Ascending aorta (tissue), 2 donors: ENCODE measurements around the gene ARHGAP26. TPM values are rescaled to one million over a fixed set of nuclear protein-coding genes. Genes with fewer than 3 reads are reported as not detected.
A peak's percentile ranks its signal among the peaks of the same experiment; 100 is the strongest.

Source experiments
- DNase-seq, 2 donors: peaks; one replicate each; pipeline ENCODE4 v3.0.0-alpha.2; 2019; ENCODE audit warnings: low spot score in 2 of 2
- H3K27ac ChIP-seq, 2 donors: fragments of 200-600 bp; sonication (generic); one replicate each; pipeline ENCODE4 v1.5.1; 2016 to 2017; ENCODE audit warnings: mild to moderate bottlenecking in 1 of 2
- H3K27me3 ChIP-seq: fragments of 200-600 bp; sonication (generic); one replicate; pipeline ENCODE4 v1.5.1; 2017
- H3K36me3 ChIP-seq, 2 donors: fragments of 200-600 bp; sonication (generic); one replicate each; pipeline ENCODE4 v1.5.1; 2016
- H3K4me1 ChIP-seq, 2 donors: fragments of 200-600 bp; sonication (generic); one replicate each; pipeline ENCODE4 v1.5.1; 2016 to 2017; ENCODE audit warnings: mild to moderate bottlenecking in 1 of 2
- H3K4me3 ChIP-seq, 2 donors: fragments of 200-600 bp; sonication (generic); one replicate each; pipeline ENCODE4 v1.5.1; 2016 to 2017; ENCODE audit warnings: mild to moderate bottlenecking in 1 of 2
- H3K9me3 ChIP-seq, 2 donors: fragments of 200-600 bp; sonication (generic); one replicate each; pipeline ENCODE4 v1.5.1; 2016
- intact Hi-C: fragments of 100-400 bp; cut with DNase I; formaldehyde crosslinking; loops from one replicate; pipeline ENCODE4 v1.15.1; 2023
- total RNA-seq: library from RNA; depleted of rRNA; stranded (reverse); fragments of >200 nt; gene quantifications from one replicate; pipeline ENCODE4 v1.1.0, GENCODE V29; 2016
- TF ChIP-seq, protein P1 (sequence below), 3 experiments: fragments of 200-600 bp in 2 of 3; fragments of 450-650 bp in 1 of 3; sonication (generic) in 2 of 3; IDR thresholded peaks; one replicate each; pipeline ENCODE4 v1.5.1; 2016 to 2019; ENCODE audit warnings: antibody characterized with exemption in 3 of 3, mild to moderate bottlenecking in 1 of 3, moderate library complexity in 1 of 3

Gene ARHGAP26
- total RNA-seq, 1 donor from 2014 or later, result 34.9 TPM

DNA sequence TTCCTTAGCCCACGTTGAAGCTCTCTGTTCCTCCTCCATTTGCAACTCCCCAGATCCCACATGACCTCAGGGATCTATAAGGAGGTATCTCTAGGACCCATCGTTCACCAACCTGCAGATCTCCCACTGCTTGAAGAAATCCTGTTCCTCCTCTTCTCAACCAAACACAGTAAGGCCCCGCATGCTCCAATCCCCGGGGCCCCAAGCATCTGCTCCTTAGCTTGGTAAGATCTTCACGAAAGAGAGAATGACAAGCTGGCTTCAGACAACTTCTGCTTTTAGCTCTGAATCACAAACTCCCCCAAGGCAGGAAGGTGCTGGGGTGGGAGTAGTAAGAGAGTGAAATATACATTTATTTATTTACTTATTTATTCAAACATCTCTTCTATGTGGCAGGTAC is 33.0 kb upstream of the ARHGAP26 start:
- H3K27me3 ChIP-seq, result no peaks in the 10 kb centered on the region
- no peaks in the 10 kb centered on the region for H3K36me3 ChIP-seq
- H3K27ac ChIP-seq, result no peak overlapping the region
- H3K9me3 ChIP-seq, result no peaks in the 10 kb centered on the region
- intact Hi-C loops, result no loop called here
- no peaks in the 10 kb centered on the region for H3K4me1 ChIP-seq
- TF ChIP-seq, protein P1, sequence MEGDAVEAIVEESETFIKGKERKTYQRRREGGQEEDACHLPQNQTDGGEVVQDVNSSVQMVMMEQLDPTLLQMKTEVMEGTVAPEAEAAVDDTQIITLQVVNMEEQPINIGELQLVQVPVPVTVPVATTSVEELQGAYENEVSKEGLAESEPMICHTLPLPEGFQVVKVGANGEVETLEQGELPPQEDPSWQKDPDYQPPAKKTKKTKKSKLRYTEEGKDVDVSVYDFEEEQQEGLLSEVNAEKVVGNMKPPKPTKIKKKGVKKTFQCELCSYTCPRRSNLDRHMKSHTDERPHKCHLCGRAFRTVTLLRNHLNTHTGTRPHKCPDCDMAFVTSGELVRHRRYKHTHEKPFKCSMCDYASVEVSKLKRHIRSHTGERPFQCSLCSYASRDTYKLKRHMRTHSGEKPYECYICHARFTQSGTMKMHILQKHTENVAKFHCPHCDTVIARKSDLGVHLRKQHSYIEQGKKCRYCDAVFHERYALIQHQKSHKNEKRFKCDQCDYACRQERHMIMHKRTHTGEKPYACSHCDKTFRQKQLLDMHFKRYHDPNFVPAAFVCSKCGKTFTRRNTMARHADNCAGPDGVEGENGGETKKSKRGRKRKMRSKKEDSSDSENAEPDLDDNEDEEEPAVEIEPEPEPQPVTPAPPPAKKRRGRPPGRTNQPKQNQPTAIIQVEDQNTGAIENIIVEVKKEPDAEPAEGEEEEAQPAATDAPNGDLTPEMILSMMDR (IDR thresholded peaks at IDR 0.05), result no peak
- DNase-seq, result no peak
- no peak overlapping the region for H3K4me3 ChIP-seq

DNA sequence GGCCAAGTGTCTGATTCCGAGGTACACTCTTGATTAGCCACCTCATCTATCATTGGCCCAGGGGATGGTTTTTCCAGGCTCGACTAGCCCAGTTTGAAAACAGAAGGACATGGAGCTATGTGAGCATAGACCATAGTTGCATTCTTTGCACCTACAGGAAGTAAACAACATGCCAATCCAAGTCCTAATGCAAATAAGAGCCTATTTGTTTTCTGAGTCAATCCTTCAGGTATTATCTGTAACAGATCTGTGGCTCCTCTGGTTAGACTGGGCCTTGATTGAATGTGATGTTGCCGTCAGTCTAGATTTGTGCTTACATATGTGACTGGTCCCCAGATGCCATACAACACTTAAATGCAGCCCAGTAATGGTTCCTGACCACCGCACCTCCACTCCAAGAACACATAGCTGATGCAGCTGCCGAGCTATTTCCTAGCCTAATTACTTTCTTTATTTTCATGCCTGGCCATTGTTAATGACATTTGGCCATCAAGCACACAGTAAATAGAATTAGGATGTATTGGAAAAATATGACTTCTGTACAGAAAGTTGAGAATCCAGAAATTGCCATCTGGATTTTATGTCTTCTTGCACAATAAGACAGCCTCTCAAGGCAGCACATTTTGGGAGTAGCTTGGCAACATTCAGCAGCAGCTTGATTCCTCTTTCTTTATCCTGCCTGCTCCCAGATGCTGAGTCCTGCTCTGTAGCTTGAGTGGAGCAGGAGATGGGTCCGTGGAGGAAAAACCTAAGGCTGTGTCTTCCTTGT is 29.5 kb upstream of the ARHGAP26 start:
- Histone ChIP-seq H3K27me3 (no peaks in the 10 kb centered on the region), H3K4me3 (no peak overlapping the region), H3K9me3 (no peaks in the 10 kb centered on the region), H3K36me3 (no peaks in the 10 kb centered on the region), H3K4me1 (peaks cover 4 to 5% of the 10 kb centered on the region in 2 donors), H3K27ac (no peak overlapping the region)
- no peak for DNase-seq
- intact Hi-C loops, result no loop called here
- TF ChIP-seq, protein P1 (IDR thresholded peaks at IDR 0.05), result no peak

DNA sequence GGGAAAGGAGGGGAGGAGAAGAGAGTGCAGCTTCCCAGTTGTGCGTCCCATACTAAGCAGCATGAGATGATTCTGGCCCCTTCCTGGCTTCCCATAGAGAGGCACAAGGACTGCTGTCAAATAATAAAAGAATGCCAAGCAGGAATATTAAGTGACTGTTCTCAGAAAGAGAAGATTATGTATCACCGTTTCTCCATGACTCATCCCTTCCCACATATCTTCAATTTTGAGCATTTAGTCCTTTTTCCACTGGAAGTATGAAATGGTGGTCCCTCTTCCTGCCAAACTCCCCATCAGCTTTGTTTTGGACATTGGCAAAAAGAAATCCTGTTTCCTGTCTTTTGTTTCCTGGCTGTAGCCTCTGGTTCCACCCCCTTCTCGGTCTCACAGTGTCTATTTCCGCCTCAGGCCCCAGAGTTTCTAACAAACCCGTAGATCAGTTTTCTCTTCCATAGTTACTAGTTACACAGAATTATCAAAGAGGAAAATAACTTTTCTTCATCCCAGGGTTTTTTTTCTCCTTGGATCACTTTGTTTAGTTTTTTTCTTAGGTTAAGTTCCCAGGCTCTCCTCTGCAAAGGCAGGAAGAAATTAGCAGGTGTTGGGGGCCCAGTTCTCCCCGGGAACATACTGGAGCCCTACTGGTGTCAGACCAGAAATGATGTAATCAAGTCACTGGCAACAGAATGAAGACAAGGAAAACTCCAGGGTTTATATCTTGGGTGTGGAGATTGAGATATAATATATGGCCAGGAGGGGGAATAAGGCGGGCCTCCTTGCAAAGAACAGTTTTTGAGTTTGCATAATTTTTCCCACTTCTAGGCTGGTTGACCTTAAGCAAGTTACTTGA is 26.4 kb upstream of the ARHGAP26 start:
- H3K27me3 ChIP-seq, result no peaks in the 10 kb centered on the region
- TF ChIP-seq, protein P1 (IDR thresholded peaks at IDR 0.05), result no peak
- H3K9me3 ChIP-seq, result no peaks in the 10 kb centered on the region
- H3K27ac ChIP-seq, result peak overlapping the region; percentile 35 to 51
- DNase-seq, result no peak
- no peaks in the 10 kb centered on the region for H3K36me3 ChIP-seq
- H3K4me1 ChIP-seq, result peaks cover 8 to 10% of the 10 kb centered on the region in 2 donors
- no peak overlapping the region for H3K4me3 ChIP-seq
- intact Hi-C loops, result no loop called here

DNA sequence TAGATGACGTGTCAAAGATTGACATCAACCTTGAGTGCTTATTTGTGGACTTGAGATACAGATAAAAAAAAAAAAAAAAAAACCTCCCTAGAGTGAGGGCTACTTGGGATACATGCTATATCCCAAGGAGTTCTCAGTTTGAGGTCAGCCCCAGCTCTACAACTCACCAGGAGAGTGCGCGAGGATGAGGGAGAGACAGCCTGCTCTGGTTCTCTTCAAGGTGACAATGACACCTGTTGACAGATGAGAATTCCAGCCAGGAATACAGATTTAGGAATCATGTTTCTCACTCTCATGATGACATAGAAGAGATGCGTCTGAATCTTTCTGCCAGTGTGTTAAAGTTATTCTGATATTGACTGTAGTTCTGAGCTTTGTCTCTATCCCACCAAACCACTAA is 24.9 kb upstream of the ARHGAP26 start:
- H3K4me1 ChIP-seq, result peaks cover 10 to 11% of the 10 kb centered on the region in 2 donors
- TF ChIP-seq, protein P1 (IDR thresholded peaks at IDR 0.05), result no peak
- intact Hi-C loops, result no loop called here

DNA sequence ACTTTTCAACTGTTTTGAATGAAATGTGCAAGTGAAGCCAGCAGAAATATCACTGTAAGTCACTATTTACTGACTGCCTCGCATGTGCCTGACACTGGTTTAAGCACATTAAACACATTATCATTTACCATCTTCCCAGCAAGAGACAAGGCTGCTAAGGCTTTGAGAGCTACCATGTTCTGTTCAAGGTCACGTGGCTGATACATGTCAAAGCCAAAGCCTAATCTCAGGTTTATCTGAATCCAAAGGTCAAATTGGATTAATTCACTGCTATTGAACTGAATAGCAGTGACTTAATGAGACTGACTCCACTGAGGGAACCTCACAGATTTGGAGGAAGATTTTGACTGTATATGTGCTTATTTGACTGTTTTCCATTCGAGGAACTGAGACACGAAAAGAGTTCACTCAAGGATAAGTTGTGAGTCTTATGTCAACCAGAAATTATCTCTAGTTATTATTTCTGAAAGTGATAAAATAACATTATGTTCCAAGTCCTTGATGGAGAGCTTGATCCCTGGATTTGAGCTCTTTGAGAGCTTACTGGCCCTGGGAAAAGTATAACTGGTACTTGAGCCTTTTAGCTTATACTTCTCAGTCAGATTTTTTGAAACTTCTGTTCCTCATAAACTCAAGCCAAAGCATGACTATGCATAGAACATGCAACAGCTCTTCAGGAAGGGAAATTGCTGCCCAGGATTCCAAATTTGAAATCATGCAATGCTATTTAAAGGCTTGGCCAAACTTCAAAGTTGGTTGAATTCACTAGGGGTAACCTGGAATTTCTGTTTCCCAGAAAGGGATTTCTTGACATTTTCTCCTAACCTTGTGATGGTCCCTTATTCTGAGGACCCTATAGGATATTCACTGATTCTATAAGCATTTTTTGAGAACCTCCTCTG is 23.4 kb upstream of the ARHGAP26 start:
- DNase-seq, result no peak
- TF ChIP-seq, protein P1 (IDR thresholded peaks at IDR 0.05), result no peak
- intact Hi-C loops, result loop anchor here (2.0 kb wide), 1 partner anchor 20 kb away; no protein-coding TSS in a partner anchor
- no peak overlapping the region for H3K4me3 ChIP-seq
- no peaks in the 10 kb centered on the region for H3K9me3 ChIP-seq
- H3K27ac ChIP-seq, result no peak overlapping the region
- H3K36me3 ChIP-seq, result no peaks in the 10 kb centered on the region
- H3K4me1 ChIP-seq, result peaks cover 20 to 21% of the 10 kb centered on the region in 2 donors
- no peaks in the 10 kb centered on the region for H3K27me3 ChIP-seq

More for the DNA sequence above, 24.9 kb upstream of the ARHGAP26 start:
- no peak overlapping the region for H3K4me3 ChIP-seq
- H3K9me3 ChIP-seq, result no peaks in the 10 kb centered on the region
- H3K36me3 ChIP-seq, result no peaks in the 10 kb centered on the region
- H3K27me3 ChIP-seq, result no peaks in the 10 kb centered on the region
- no peak for DNase-seq
- no peak overlapping the region for H3K27ac ChIP-seq
